ENCODE results near the gene FYB1. TPM values are rescaled to one million over a fixed set of nuclear protein-coding genes. Genes with fewer than 3 reads are reported as not detected.

Gene FYB1
- total RNA-seq, 2 donors from 2014 or later, result 3.1 to 4.0 TPM

DNA sequence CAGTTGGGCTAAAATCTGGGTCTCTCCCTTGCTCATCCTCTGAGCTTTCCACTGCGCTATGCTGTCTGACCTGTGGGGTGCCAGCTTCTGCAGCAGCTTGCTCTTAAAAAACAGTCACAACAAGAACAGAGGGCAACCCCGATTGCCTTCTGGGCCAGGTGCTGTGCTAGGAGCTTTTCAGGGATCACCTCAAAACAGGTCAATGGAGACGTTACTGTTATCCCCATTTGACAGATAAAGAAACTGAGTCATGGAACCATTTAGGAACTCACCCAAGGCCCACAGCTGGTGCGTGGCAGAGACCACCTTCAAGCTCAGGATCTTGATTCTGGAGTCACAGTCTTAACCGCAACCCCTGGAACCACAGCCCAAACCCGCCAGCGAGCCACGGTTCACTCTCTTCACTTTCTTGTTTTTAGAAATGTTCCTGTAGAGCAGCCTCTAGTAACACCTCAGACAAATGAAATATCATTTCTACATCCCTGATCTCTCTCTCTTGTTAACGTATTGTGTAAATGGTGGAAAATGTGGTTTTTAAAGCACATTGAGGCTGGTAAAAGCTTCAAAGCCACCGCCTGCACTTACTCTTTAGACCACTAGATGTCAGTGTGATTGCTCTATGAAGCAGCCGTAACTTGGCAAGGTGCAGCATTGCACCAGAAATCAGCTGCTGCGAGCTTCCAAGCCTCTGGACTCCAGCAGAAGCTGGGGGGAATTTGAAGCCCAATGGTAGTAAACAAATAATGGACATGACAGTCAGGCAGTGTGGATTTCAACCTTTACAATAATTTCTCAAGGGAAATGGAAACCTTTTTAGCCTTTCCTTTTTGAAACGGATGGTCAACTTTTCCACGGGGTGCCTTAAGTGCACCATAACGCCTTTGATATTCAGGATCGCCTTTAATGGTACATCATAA, 1.7 kb downstream of the FYB1 start:
- no peaks in the 10 kb centered on the region for H3K27me3 ChIP-seq (replicated peaks; ENCODE audit: insufficient read depth)
- intact Hi-C loops (cut with DNase I), result loop anchor here (1.0 to 5.0 kb wide), 3 partner anchors 66 to 330 kb away; no protein-coding TSS in a partner anchor
- H3K27ac ChIP-seq, result peak overlapping the region in 1 of 2 donors; percentile 1
- no peak overlapping the region for H3K4me3 ChIP-seq
- H3K4me1 ChIP-seq (replicated peaks), result no peaks in the 10 kb centered on the region
- H3K36me3 ChIP-seq, result no peaks in the 10 kb centered on the region
- TF ChIP-seq, protein P1, sequence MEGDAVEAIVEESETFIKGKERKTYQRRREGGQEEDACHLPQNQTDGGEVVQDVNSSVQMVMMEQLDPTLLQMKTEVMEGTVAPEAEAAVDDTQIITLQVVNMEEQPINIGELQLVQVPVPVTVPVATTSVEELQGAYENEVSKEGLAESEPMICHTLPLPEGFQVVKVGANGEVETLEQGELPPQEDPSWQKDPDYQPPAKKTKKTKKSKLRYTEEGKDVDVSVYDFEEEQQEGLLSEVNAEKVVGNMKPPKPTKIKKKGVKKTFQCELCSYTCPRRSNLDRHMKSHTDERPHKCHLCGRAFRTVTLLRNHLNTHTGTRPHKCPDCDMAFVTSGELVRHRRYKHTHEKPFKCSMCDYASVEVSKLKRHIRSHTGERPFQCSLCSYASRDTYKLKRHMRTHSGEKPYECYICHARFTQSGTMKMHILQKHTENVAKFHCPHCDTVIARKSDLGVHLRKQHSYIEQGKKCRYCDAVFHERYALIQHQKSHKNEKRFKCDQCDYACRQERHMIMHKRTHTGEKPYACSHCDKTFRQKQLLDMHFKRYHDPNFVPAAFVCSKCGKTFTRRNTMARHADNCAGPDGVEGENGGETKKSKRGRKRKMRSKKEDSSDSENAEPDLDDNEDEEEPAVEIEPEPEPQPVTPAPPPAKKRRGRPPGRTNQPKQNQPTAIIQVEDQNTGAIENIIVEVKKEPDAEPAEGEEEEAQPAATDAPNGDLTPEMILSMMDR (IDR thresholded peaks at IDR 0.05), result peak; percentile 74 to 91 (median 84)
- TF ChIP-seq POLR2A (IDR thresholded peaks at IDR 0.05), result no peak
- WGBS, result 63% methylated on average over 16 of the region's 16 CpGs
- no peaks in the 10 kb centered on the region for H3K9me3 ChIP-seq
- DNase-seq (ENCODE audit: low spot score), result peak; percentile 64

DNA sequence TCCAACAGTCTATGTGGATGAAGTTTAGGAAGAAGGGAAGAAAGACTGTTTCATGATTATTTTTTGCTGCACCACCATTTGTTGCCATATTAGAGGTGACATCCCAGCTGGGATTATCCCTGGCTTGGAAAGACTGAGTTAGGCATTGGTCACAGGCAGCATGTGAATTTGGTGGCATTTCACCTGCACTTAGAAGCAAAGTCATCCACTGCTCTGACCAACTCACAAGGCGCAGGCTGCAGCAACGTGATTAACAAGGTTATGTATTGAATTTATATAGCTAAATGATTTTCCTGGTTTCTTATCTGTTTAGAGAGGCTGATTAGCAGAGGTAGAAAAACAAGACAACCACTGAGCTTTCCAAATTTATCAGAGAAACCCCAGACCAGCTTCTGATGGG, 2.7 kb downstream of the FYB1 start:
- H3K27ac ChIP-seq, result no peak overlapping the region
- intact Hi-C loops (cut with DNase I), result loop anchor here (1.0 to 5.0 kb wide), 3 partner anchors 67 to 331 kb away; no protein-coding TSS in a partner anchor
- H3K4me1 ChIP-seq (replicated peaks), result no peaks in the 10 kb centered on the region
- no peaks in the 10 kb centered on the region for H3K36me3 ChIP-seq
- 83% methylated on average over 2 of the region's 2 CpGs for WGBS
- no peaks in the 10 kb centered on the region for H3K27me3 ChIP-seq (replicated peaks; ENCODE audit: insufficient read depth)
- no peak for TF ChIP-seq POLR2AphosphoS5 (IDR thresholded peaks at IDR 0.05)
- TF ChIP-seq, protein P1 (IDR thresholded peaks at IDR 0.05), result no peak
- no peak for TF ChIP-seq POLR2A (IDR thresholded peaks at IDR 0.05)
- DNase-seq (ENCODE audit: low spot score), result no peak
- H3K9me3 ChIP-seq, result no peaks in the 10 kb centered on the region
- no peak overlapping the region for H3K4me3 ChIP-seq

GRCh38 chr5:39215857-39216256, 3.5 kb downstream of the FYB1 start:
- Histone ChIP-seq H3K4me1 (replicated peaks) (no peaks in the 10 kb centered on the region), H3K27ac (no peak overlapping the region), H3K4me3 (no peak overlapping the region), H3K36me3 (no peaks in the 10 kb centered on the region), H3K9me3 (no peaks in the 10 kb centered on the region), H3K27me3 (replicated peaks; ENCODE audit: insufficient read depth) (no peaks in the 10 kb centered on the region)
- intact Hi-C loops (cut with DNase I), result loop anchor here (5.0 kb wide), 2 partner anchors 156 to 331 kb away; no protein-coding TSS in a partner anchor
- TF ChIP-seq, protein P1 (IDR thresholded peaks at IDR 0.05), result no peak
- TF ChIP-seq POLR2A (IDR thresholded peaks at IDR 0.05), result no peak
- no peak for TF ChIP-seq POLR2AphosphoS5 (IDR thresholded peaks at IDR 0.05)
- no peak for DNase-seq (ENCODE audit: low spot score)
- WGBS, result 60% methylated on average over 3 of the region's 3 CpGs

GRCh38 chr5:39214912-39215709, 4.3 kb downstream of the FYB1 start:
- WGBS, result 67% methylated on average over 6 of the region's 6 CpGs
- H3K27ac ChIP-seq, result no peak overlapping the region
- no peak for DNase-seq (ENCODE audit: low spot score)
- H3K36me3 ChIP-seq, result no peaks in the 10 kb centered on the region
- intact Hi-C loops (cut with DNase I), result loop anchor here (5.0 kb wide), 2 partner anchors 157 to 332 kb away; no protein-coding TSS in a partner anchor
- no peaks in the 10 kb centered on the region for H3K27me3 ChIP-seq (replicated peaks; ENCODE audit: insufficient read depth)
- H3K4me3 ChIP-seq, result no peak overlapping the region
- TF ChIP-seq POLR2AphosphoS5 (IDR thresholded peaks at IDR 0.05) (no peak), POLR2A (IDR thresholded peaks at IDR 0.05) (no peak)
- TF ChIP-seq, protein P1 (IDR thresholded peaks at IDR 0.05), result no peak
- no peaks in the 10 kb centered on the region for H3K4me1 ChIP-seq (replicated peaks)
- no peaks in the 10 kb centered on the region for H3K9me3 ChIP-seq
